DLD1 (cell line): ENCODE measurements around the gene VTA1.

Experiments used
- in situ Hi-C: cut with HindIII; loops from 2 replicates; pipeline ENCODE4 v1.10.0; 2017; ENCODE audit warnings: low sequenced_read_pairs

VTA1 gene

DNA sequence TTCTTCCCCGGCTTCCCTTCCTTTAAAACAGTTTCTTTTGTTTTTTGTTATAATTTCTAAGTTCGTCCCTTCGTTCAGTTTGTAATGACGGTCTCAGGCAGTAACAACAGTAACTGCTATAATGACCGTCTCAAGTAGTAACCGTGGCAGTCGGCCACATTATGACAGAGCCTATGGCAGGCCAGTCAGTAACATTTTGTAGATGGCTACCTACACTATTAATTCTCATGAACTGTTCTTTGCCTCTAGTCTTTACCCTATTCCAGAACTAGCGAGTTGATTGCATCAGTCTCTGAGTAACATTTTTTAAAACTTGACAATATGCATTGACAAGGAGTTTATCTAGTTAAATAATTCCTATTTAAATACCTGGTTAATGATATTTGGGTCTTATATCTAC, 111.7 kb downstream of the VTA1 start:
- in situ Hi-C loops, result no loop called here

DNA sequence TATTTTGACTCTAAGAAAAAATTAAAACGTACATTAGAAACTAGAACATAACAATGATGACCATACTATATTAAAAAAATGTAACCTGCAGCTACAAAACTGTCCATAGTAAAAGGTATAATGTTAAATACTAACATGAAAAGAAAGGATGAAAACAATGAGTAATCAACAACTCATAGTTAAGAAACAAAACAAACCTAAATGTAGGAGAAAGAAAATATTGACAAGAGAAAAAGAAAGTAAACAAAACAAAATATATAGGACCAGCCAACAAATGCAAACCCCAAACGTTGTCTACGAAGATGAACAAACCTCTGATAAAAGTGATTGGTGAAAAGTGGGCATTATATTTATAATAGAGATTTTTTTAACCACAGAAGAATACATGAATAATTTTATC, 113.7 kb downstream of the VTA1 start:
- in situ Hi-C loops, result no loop called here

DNA sequence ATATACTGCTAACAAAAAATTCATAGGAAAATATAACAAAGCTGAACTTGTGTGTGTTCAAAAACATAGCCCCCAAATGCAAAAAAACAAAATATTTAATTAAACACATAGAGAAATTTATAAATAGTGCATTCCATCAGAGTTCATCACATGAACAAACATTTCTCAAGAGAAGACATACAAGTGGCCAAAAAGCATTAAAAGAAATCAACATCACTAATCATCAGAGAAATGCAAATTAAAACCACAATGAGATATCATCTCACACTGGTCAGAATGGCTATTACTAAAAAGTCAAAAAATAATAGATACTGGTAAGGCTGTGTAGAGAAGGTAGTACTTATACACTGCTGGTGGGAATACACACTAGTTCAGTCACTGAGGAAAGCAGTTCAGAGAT, 115.2 kb downstream of the VTA1 start:
- in situ Hi-C loops, result no loop called here

- in situ Hi-C loops, result no loop called here
These were observed 118.4 kb downstream of the VTA1 start for GRCh38 chr6:142265476-142265875.

GRCh38 chr6:142266060-142266459, 119.0 kb downstream of the VTA1 start:
- in situ Hi-C loops, result no loop called here

DNA sequence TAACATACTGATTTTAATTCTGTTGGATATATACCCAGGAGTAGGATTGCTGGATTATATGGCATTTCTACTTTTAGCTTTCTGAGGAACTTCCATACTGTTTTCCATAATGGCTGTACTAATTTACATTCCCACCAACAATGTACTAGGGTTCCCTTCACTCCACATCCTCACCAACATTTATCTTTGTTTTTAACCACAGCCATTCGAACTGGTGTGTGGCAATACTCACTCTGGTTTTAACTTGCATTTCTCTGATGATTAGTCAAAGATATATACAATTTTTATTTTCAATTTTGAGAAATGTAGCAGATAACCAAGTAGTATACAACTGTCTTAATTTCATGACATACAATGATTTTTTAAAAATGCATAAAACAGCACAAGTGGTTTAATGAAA, 124.4 kb downstream of the VTA1 start:
- in situ Hi-C loops, result no loop called here
